Measurements from ENCODE around the gene TPGS1. TPM values are rescaled to one million over a fixed set of nuclear protein-coding genes. Genes with fewer than 3 reads are reported as not detected.
A peak's percentile ranks its signal among the peaks of the same experiment; 100 is the strongest.

The TPGS1 gene
- total RNA-seq, 2 donors from 2014 or later: 13.3 to 14.4 TPM

DNA sequence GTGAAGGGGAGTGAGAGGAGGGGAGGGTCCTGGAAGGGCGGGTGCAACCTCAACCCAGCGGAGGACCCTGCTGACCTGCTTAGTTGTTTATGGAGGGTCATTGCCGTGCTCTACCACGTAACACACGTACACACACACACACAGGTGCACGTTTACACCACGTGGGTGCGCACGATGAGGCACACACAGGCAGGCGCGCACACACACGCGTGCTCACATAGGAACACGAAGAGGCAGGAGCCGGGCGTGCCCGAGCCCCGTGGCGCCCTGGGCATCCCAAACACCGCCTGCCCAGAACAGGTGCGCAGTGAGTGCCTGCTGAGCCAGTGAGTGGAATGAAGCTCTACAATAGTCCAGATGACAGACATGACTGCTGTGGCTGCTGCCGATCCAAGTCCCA is 22.2 kb upstream of the TPGS1 start:
- no peak overlapping the region for H3K27ac ChIP-seq
- peaks cover 4% of the 10 kb centered on the region for H3K27me3 ChIP-seq
- intact Hi-C loops (cut with DNase I): no loop called here
- no peaks in the 10 kb centered on the region for H3K36me3 ChIP-seq
- DNase-seq: no peak
- H3K9me3 ChIP-seq: no peaks in the 10 kb centered on the region
- no peak overlapping the region for H3K4me3 ChIP-seq
- no peak overlapping the region for H3K9ac ChIP-seq (ENCODE audit: low read depth in 2 of 2, low read length in 2 of 2)
- H3K4me1 ChIP-seq: peaks cover 5% of the 10 kb centered on the region
- TF ChIP-seq, protein P1, sequence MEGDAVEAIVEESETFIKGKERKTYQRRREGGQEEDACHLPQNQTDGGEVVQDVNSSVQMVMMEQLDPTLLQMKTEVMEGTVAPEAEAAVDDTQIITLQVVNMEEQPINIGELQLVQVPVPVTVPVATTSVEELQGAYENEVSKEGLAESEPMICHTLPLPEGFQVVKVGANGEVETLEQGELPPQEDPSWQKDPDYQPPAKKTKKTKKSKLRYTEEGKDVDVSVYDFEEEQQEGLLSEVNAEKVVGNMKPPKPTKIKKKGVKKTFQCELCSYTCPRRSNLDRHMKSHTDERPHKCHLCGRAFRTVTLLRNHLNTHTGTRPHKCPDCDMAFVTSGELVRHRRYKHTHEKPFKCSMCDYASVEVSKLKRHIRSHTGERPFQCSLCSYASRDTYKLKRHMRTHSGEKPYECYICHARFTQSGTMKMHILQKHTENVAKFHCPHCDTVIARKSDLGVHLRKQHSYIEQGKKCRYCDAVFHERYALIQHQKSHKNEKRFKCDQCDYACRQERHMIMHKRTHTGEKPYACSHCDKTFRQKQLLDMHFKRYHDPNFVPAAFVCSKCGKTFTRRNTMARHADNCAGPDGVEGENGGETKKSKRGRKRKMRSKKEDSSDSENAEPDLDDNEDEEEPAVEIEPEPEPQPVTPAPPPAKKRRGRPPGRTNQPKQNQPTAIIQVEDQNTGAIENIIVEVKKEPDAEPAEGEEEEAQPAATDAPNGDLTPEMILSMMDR (IDR thresholded peaks at IDR 0.05): no peak

DNA sequence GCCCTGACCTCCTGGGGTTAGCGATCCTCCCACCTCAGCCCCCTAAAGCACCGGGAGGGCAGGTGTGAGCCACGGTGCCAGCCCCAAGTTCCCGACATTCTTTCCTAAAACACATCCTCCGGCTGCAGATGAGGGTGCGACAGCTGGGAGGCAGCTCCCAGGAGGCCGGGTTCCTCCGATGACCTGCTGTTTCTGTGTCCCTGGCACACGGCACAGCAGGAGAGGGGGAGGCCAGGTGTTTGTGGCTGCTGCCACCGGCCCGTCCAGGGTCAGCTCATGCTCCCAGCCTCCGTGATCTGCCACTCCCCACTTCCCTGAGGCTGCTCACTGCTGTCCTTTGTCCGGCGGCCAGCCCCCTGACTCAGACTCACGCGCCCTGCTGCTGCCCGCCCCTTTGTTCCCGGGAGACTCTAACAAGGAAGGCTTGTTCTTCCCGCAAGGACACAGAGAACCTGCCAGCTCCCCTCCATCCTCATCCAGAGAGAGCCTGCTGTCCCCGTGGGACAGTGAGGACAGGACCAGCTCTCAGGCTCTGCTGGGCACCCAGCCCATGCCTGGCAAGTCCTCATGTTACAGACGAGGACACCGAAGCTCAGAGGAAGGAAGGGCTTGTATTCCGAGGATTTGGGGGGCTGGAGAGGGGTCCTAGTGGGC is 21.6 kb upstream of the TPGS1 start:
- no peak overlapping the region for H3K27ac ChIP-seq
- no peaks in the 10 kb centered on the region for H3K9me3 ChIP-seq
- DNase-seq: no peak
- no peaks in the 10 kb centered on the region for H3K36me3 ChIP-seq
- H3K9ac ChIP-seq (ENCODE audit: low read depth in 2 of 2, low read length in 2 of 2): no peak overlapping the region
- peaks cover 7% of the 10 kb centered on the region for H3K4me1 ChIP-seq
- no peak overlapping the region for H3K4me3 ChIP-seq
- H3K27me3 ChIP-seq: peaks cover 4% of the 10 kb centered on the region
- TF ChIP-seq, protein P1 (IDR thresholded peaks at IDR 0.05): no peak
- intact Hi-C loops (cut with DNase I): no loop called here

DNA sequence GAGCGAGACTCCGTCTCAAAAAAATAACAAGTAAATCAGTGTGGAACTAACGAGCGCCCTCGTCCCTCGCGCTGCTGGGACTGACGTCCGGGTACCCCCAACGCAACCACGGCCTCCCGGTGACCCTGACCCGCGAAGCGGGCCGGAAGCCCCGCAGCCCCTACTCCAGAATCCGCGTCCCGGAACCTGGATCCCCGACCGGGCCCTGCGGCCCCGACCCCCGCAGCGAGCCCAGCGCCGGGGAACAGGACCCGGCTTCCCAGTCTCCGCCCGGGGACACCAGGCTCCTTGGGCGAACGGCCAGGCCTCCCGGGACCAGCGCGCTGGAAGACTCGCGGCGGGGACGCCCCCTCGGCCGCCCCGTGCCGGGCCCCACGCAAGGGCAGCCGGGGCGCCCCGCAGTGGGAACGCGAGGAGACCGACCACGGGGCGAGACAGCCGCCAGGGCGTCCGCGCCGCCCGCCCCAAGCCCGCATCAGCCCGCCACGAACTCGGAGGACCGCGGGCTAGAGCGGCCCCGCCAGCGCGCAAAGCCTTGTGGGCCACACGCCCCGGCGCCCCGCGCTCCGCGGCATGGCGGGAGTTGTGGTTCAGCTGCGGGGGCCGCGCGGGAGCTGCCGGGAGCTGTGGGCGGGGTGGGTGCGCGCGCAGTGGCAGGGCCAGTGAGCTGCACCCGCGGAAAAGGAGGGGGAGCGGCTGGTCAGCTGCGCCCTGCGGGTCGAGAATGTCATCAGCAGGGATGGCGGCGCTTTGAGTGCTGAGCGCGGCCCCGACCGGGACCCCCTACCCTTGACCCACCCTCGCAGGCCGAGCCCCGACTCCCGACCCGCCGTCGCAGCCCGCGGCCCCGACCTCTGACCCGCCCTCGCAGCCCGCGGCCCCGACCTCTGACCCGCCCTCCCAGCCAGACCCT is 18.5 kb upstream of the TPGS1 start:
- Histone ChIP-seq H3K27me3 (peaks cover 4% of the 10 kb centered on the region), H3K9ac (ENCODE audit: low read depth in 2 of 2, low read length in 2 of 2) (peak overlapping the region; percentile 78 to 98)

DNA sequence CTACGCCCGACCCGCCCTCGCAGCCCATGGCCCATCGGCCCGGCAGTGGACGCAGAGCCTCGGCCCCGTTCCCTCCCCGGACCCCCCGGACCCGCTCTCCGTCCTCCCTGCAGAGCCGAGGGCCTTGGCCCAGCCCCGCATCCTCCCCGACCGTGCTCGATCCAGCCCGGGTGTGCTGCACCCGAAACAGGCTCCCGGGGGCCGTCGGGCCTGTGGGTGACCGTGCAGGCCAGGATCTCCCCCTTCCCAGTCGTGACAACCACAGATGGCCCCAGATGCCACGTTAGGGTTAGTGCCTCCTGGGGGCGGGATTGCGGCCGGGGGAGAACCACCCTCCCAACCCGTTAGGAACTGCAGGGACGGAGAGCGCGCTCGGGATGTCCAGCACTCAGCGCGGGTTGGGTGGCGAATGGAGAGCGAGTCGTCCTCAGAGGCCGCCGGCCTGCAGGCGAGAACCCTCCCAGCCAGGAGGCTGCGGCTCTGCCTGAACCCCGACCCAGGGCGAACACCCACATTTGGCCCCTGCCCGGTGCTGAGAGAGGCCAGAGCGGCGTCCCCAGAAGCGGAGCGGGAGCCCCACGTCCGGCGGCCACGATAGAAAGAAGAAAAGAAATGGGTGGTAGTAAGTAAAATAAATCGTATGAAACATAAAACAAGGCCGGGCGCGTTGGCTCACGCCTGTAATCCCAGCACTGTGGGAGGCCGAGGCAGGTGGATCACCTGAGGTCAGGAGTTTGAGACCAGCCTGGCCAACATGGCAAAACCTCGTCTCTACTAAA is 17.7 kb upstream of the TPGS1 start:
- Histone ChIP-seq H3K9me3 (no peaks in the 10 kb centered on the region), H3K27ac (peak overlapping the region; percentile 98), H3K9ac (ENCODE audit: low read depth in 2 of 2, low read length in 2 of 2) (peak overlapping the region; percentile 74 to 98), H3K4me3 (peak overlapping the region; percentile 99), H3K4me1 (peaks cover 7% of the 10 kb centered on the region), H3K27me3 (peaks cover 4% of the 10 kb centered on the region), H3K36me3 (no peaks in the 10 kb centered on the region)
- intact Hi-C loops (cut with DNase I): no loop called here
- TF ChIP-seq, protein P1 (IDR thresholded peaks at IDR 0.05): no peak
- DNase-seq: no peak

More for the DNA sequence above, 18.5 kb upstream of the TPGS1 start:
- intact Hi-C loops (cut with DNase I): no loop called here
- H3K4me1 ChIP-seq: peaks cover 7% of the 10 kb centered on the region
- H3K9me3 ChIP-seq: no peaks in the 10 kb centered on the region
- DNase-seq: peak; percentile 94
- H3K27ac ChIP-seq: peak overlapping the region; percentile 98
- no peaks in the 10 kb centered on the region for H3K36me3 ChIP-seq
- H3K4me3 ChIP-seq: peak overlapping the region; percentile 99
- TF ChIP-seq, protein P1 (IDR thresholded peaks at IDR 0.05): no peak

DNA sequence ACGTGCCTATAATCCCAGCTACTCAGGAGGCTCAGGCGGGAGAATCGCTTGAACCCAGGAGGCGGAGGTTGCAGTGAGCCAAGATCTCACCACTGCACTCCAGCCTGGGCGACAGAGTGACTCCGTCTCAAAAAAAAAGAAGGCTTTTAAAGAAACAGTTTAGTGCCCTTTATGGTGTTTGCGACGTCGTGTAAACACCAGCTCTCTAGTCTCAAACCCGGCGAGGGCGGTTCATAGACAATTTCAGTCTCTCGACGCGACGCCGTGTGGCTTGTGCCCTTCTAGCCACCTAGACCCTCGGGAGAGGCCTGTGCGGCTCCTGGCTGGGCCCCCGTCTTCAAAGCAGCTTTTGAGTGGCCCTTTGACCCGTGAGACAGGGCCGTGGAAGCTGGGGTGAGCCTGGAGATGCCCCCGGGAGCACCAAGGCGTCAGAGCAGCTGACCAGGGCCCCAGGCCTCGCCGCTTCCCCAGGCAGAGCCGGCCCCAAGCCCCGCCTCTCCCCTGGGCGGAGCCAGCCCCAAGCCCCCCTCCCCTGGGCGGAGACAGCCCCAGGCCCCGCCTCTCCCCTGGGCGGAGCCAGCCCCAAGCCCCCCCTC is 16.1 kb upstream of the TPGS1 start:
- Histone ChIP-seq H3K4me1 (peaks cover 7% of the 10 kb centered on the region), H3K27me3 (peaks cover 8% of the 10 kb centered on the region), H3K9ac (ENCODE audit: low read depth in 2 of 2, low read length in 2 of 2) (no peak overlapping the region), H3K9me3 (no peaks in the 10 kb centered on the region), H3K4me3 (no peak overlapping the region), H3K27ac (no peak overlapping the region), H3K36me3 (no peaks in the 10 kb centered on the region)
- no peak for DNase-seq
- intact Hi-C loops (cut with DNase I): no loop called here
- TF ChIP-seq, protein P1 (IDR thresholded peaks at IDR 0.05): no peak

Measured in colonic mucosa (tissue), 4 donors.